WI38 (cell line): Measurements from ENCODE around the gene IGSF21.

Source experiments
- H3K4me3 ChIP-seq: 2 replicates; pipeline ENCODE4 v1.5.1; 2011; ENCODE audit warnings: low read depth, mild to moderate bottlenecking, control low read depth, low read length
- CTCF ChIP-seq: IDR thresholded peaks from 2 replicates; pipeline ENCODE4 v1.5.1; 2012; ENCODE audit warnings: low read depth, mild to moderate bottlenecking, control low read depth, low read length

IGSF21 gene

GRCh38 chr1:18319099-18319498 is 211.5 kb downstream of the IGSF21 start:
- no peak overlapping the region for H3K4me3 ChIP-seq
- TF ChIP-seq CTCF, result no peak

GRCh38 chr1:18320051-18320450 is 212.5 kb downstream of the IGSF21 start:
- H3K4me3 ChIP-seq, result no peak overlapping the region
- TF ChIP-seq CTCF, result no peak

- H3K4me3 ChIP-seq, result no peak overlapping the region
- TF ChIP-seq CTCF, result no peak
These were observed 214.9 kb downstream of the IGSF21 start for GRCh38 chr1:18322368-18323032.

GRCh38 chr1:18323259-18323658 is 215.7 kb downstream of the IGSF21 start:
- H3K4me3 ChIP-seq, result no peak overlapping the region
- no peak for TF ChIP-seq CTCF

GRCh38 chr1:18324246-18324645 is 216.6 kb downstream of the IGSF21 start:
- TF ChIP-seq CTCF, result no peak
- H3K4me3 ChIP-seq, result no peak overlapping the region

- H3K4me3 ChIP-seq, result no peak overlapping the region
- no peak for TF ChIP-seq CTCF
These were observed 217.5 kb downstream of the IGSF21 start for GRCh38 chr1:18325136-18325535.

GRCh38 chr1:18326211-18326897 is 218.8 kb downstream of the IGSF21 start:
- no peak for TF ChIP-seq CTCF
- no peak overlapping the region for H3K4me3 ChIP-seq
